Fibroblast of mammary gland (primary cell): ENCODE measurements around the gene HSD11B1L.

Experiments
- DNase-seq: peaks from one replicate; pipeline ENCODE4 v3.0.0-alpha.2; 2010; ENCODE audit warnings: low read depth
- H3K4me3 ChIP-seq: 2 replicates; pipeline ENCODE4 v1.5.1; 2011; ENCODE audit warnings: low read depth, mild to moderate bottlenecking, low read length, moderate library complexity; ENCODE audit not compliant: control insufficient read depth
- TF ChIP-seq, protein P1 (sequence below): conservative IDR thresholded peaks from 2 replicates; pipeline ENCODE4 v1.5.1; 2011; ENCODE audit warnings: low read depth, low read length, inconsistent platforms; ENCODE audit not compliant: control insufficient read depth, insufficient read depth

Gene HSD11B1L

DNA sequence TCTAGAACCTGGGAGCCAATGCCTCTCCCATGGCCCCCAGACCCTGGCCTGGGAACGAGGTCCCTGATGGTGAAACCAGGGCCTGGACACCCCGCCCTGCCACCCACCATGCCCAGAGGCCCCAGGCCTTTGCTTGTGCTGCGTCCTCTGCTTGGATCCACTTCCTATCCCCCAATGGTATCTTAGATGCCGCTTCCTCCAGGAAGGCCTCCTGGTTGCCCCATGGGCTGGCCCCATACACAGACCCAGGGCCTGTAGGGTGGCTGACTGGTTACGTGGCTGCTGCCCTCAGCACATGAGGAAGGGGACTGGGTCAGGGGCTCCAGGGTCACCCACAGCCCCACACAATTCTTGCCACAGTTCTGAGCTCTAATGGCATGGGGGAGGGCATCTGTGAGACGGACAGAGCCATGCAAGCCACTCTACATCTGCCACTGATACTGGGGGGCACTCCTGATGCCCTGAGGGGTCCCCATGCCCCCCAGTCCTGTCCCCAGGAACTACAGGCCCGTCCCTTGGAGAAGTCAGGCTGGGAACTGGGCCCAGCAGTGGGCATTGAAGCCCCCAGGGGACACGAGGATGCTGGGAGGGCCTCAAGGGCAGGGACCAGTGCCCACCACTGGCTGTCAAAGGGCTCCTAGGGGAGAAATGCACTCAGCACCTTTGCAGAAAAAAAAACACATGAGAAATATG lies 14.3 kb downstream of the HSD11B1L start:
- no peak for DNase-seq
- no peak overlapping the region for H3K4me3 ChIP-seq
- TF ChIP-seq, protein P1, sequence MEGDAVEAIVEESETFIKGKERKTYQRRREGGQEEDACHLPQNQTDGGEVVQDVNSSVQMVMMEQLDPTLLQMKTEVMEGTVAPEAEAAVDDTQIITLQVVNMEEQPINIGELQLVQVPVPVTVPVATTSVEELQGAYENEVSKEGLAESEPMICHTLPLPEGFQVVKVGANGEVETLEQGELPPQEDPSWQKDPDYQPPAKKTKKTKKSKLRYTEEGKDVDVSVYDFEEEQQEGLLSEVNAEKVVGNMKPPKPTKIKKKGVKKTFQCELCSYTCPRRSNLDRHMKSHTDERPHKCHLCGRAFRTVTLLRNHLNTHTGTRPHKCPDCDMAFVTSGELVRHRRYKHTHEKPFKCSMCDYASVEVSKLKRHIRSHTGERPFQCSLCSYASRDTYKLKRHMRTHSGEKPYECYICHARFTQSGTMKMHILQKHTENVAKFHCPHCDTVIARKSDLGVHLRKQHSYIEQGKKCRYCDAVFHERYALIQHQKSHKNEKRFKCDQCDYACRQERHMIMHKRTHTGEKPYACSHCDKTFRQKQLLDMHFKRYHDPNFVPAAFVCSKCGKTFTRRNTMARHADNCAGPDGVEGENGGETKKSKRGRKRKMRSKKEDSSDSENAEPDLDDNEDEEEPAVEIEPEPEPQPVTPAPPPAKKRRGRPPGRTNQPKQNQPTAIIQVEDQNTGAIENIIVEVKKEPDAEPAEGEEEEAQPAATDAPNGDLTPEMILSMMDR, result no peak

DNA sequence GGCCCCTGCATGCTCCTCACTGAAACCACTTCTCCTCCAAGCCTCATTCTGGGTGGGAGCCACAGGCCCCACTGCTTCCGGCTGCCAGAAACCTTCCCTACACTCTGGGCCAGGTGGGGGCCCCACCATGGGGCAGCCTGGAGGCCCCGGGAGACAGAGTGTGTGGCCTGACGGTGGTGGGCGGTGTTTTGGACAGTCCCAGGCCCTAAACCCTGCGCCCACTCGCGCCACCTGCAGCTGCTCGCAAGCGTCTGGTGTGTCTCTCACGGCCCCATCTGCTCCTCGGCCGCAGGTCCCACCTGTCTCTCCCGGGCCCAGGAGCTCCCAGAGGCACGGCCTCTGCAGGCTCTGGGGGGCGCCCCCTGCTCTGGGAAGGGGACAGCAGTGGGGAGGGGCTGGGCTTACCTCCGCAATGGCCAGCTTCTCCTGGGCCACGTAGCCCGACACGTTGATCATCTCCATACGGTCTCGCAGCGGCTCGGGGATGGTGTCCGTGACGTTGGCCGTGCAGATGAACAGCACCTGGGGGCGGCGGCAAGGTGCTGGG lies 14.9 kb downstream of the HSD11B1L start:
- DNase-seq, result no peak
- H3K4me3 ChIP-seq, result no peak overlapping the region
- TF ChIP-seq, protein P1, result no peak

DNA sequence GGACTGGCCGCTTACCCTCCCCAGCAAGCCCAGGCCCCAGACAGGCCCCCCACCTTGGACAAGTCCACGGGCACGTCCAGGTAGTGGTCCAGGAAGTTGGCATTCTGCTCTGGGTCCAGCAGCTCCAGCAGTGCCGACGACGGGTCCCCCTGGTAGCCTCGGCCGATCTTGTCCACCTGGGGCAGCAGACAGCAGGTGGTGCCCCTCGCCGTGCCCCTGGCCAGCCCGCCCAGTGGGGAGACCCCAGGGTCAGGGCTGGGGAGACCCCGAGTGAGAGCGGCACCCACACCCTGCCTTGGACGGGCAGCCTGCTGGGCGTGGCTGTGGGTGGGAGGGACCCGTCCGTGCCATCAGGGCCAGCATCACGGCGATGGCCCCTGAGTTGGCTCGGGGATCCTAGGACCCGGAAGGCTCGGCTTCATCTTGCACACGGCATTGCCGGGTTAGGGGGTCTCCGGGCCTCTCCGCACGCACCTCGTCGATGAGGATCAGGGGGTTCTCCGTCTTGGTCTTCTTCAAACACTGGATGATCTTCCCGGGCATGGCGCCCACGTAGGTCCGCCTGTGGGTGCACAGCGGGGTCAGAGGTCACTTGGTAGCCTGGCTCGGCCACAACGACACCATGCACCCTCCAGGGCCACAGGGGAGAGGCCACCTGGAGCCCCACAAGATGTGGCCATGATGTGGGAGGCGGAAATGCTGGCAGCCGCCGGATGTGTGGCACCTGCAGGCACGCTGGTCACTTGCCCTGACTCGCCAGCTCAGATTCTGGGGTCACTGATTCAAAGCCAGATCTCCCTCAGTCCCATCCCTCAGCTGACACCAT lies 15.6 kb downstream of the HSD11B1L start:
- TF ChIP-seq, protein P1, result no peak
- H3K4me3 ChIP-seq, result no peak overlapping the region
- DNase-seq, result no peak

DNA sequence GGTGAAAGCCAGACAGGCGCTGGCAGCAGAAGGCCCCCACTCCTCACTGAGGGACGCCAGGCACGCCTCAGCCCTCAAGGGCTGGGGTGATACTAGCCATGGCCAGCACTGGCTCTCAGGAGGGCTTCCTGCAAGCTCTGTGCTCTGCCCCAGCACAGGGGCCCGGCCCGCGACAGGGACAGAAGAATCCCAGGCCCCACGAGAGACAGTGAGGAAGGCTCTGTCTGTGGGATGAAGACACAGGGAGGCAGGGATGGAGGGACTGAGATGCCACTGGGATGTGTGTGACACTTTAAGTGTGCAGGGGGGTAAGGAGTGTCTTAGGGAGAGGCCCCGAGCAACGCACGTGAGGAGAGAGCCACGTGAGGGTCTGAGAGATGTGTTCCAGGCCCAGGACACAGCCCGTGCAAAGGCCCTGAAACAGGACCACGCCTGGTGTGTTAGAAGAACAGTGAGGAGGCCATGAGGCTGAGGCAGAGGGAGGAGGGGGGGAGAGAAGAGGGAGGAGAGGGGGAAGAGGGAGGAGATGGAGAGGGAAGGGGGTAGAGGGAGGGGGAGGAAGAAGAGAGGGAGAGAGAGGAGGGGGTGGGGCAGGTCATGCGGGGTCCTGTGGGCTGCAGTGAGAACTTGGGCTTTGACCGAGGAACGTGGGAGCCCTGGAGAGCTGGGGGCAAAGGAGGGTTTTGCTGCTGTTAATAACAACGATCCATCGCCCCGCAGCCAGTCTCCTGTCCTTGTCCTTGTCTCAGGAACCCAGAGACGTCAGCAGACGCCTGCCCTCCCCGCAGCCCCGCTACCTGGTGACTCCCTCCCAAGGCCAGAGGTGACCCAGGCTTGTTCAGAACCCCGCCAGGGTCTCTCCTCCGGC lies 16.4 kb downstream of the HSD11B1L start:
- no peak for DNase-seq
- TF ChIP-seq, protein P1, result no peak
- no peak overlapping the region for H3K4me3 ChIP-seq

DNA sequence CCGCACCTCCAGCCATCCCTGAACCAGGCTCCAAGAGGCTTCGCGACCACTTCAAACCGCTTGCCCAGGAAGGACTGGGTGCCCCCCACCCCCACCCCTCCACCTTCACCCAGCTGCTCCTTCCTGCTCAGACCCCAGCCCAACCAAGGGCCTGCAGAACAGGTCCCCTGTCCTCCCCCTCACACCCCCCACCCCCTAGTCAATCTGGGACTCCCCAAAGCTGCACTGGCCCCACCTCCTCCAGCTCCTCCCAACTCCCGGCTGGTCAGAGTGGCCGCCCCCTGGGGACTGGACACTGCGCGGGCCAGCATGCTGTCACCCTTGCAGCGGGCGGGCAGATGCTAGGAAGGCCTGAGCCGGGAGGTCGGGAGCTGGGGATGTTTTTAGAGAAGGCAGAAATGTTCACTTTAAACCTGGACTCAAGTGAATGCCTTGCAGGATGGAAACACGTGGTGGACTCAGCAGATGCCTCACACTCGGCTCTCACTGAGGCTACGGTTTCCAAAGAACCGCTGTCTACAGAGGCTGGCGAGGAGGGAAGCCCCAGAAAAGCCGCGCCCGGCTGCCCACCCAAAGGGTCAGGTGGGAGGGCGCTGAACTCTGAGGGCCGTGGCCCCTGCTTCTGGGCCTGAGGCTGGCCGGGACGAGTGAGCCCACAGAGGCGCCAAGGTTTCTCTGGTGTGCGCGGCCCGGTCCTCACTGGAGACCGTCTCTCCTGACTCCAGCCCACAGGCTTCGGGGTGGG lies 17.2 kb downstream of the HSD11B1L start:
- no peak for DNase-seq
- no peak overlapping the region for H3K4me3 ChIP-seq
- TF ChIP-seq, protein P1, result no peak
